EH (cell line): ENCODE data around the gene PPP1R18.
A peak's percentile ranks its signal among the peaks of the same experiment; 100 is the strongest.

Experiments
- DNase-seq: peaks from one replicate; pipeline ENCODE4 v3.0.0-alpha.2; 2015; ENCODE audit warnings: low read depth

The PPP1R18 gene

DNA sequence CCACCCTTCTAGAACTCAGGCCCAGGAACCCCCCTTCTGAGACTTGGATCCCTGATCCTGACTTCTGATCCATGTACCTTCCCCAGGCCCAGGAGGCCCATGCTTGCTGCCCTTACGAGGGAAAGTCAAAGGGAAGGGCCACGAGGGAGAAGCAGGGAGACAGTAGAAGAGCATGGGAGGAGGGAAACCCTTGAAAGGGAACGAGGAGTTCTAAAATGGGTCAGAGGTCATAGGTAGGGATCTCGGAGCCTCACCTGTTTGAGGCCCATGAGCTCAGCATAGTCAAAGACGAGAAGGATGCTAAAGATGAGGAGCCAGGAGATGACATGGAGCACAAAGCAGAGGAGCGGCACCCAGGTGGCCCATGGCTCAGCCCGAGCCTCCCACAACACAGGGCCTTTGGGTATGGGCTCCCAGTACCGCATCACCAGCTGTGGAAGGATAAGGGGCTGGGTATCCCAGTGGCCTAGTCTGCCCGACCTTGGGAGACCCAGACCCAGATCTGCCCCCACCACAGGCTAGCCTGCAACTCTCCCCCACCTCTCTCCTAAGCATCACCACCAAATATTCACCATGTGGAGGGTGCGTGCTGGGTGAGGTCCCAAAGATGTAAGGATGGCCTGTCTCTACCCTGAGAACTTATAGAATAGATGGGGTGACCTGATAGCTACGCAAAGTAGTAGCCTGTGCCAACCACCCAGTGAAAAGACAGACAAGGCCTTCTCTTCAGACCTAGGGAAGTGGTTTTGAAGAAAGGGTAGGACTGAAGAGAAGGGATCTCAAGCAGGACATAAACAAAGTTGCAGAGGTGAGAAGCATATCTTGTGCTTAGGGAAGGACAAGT is 2.8 kb upstream of the PPP1R18 start:
- DNase-seq: no peak

DNA sequence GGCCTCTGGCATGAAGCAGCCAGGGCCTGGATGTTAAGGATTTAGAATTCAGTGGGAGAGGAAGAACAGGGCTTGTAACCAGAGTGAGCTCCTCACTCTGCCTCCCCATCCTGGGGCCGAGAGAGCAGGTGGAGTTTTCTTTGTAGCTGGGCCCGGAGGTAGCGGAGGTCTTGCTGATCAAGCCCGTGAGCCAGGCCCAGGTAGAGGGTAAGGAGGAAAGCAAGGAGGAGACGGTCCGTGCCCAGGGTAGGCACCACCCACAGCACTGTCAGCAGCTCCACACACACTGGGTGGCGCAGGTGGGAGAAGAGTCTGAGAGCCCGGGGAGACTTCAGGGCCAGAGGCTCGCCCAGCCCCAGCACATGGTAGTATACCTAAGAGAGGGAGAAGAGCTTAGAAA is 2.1 kb upstream of the PPP1R18 start:
- DNase-seq: no peak

DNA sequence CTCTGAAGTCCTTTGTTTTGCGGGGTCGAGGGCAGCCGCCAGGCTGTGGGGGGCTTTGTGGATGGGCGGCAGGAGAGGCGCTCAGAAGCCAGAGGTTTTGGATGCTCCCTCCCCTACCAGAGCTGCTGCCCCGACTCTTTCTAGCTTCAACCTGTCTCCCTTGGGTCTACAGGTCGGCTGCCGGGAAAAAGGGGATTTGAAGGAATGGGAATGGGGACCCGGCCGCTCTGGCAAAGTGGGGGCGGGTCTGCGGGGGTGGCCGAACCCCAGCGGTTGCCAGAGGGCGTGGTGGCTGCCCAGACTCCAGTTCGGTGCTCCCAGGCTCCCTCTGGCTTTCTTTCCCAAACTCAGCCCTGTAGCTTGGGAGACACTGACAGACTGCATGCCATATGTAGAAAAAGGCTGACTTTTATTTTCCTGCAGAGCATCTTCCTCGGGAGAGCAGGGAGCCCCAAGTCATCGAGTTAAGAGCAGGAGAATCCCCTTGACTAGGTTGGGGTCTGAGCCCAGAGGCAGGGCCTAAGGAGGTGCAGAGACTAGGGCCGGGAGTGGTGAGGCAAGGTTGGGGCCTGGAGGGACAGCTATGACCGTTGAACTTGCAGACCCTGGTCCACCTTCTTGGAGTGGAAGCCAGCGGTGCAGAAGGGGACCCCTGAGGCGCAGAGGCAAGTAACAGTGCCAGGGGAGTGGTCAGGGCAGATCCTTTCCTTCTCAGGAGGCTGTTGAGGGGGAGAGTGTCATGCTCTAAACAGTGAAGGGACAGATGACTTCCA is 1.4 kb upstream of the PPP1R18 start:
- DNase-seq: peak; percentile 55

DNA sequence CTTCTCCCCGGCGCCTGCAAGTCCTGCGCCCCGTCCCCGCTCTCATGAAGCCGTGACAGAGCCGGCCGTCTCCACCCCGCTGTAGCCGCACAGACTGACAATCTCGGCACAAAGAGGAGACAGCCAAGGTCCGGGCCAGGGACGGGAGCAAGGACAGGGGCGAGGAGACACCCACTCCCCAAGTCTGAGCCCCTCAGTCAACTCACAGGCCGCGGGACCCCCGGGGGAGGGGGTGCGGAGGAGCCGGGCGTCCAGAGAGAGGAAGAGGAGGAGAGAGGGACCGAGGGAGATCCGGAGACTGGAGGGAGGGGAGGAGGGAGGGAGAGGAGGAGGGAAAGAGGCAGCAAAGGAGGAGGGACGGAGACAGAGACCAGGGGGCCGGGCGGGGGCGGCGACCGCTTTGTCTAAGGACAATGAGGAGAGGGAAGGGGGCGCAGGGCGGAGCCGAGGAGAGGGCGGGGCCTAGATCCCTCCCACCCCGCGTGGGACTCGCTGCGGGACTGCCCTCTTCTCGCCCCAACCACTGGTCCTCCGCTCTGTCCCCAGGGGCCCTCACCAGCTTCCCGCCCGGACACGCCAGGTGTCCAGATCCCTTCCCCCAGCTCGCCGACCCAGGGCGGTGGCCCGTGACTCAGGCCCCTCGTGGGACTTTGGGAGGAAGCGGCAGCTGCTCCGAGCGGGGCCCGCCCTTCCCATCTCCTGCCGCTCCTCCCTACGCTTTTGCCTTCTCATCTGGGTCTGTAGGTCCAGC is 638 bp upstream of the PPP1R18 start:
- DNase-seq: peak; percentile 97

DNA sequence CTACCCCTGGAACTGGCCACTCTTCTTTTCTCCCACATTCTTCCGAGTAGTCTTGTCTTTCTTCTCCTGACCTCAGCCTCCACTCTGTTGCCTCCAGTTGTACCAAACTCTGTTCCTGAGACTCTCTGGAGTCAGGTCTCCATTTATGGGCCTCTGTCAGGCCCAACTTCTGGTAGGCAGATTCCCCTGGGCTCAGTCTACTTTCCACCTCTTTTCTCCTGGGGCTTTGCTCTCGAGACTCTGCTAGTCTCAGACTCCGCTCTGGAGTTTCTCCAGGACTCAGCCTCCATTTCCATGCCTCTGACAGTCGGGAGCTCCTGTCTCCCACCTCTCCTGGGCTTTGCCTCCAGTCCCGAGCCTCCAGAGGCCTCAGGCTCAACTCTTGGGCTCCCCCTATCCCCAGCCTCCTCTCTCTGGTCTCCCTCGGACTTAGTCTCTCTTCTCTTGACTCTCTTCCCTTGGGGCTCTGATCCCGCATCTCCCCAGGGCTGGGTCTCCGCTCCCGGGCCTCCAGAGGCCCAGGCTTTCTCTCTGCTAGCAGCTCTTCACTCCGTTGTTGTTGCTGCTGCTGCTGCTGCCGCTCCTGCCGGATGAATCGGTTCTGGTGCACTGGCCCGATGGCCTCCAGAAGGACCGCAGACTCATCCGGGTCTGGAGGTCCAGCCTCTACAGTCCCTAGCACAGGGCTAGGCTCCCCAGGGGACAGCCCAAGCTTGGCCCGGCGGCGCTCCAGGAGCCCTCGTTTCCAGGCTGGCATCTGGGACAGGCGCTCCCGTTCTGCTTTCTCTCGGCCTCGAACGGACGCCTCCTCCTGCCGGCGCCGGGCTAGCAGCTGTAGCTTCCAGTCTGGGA is 1.1 kb downstream of the PPP1R18 start:
- DNase-seq: peak; percentile 49

DNA sequence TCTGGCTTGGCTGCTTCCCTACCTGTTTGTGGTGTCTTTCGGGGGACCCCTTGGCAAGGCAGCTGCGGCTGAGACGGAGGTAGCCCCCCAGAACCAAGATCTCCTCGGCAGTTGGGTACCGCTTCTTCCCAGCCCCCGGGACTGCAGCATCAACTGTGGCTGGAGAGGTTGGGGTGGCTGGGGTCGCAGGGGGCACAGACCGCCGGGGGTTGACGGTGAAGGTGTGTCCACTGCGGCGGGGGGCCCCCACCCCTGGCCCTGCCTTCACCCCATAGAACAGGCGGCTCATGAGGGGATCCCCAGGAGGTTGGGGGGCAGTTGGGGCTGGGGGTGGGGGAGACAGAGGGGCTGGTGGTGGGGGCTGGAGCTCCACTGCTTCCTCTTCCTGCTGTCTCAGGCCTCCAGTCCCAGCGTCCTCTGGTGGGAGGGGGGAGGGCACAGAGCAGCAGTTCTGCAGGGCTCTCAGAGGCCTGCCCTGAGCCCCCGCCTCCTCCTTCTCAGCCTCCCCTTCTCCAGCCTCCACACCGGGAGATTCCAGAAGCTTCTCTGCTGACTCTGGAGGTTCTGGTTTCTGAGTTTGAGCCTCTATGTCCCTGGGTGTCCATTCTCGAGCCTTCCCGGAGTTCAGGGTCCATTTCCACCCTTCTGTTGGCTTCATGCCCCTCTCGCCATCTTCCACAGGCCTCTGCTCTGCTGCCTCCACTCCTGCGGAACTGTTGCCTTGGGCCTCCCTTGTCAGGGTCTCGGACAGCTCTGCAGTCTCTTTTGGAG is 1.9 kb downstream of the PPP1R18 start:
- peak; percentile 68 for DNase-seq

DNA sequence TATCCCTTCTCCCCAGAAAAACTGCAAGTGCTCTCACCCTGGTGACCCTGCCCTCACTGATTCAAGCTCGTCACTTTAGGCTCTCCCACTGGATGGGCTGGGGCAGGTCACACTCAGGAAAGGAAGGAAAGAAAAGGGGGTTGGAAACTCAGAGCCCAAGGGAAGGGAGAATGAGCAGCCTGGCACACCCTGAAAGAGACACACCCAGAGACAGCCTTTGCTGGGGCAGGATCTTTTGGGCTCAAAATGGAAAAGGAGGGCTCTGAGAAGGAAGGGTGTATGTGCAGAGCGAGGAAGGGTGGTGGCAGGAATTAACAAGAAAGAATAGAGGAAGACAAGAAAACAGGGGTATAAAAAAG is 2.5 kb downstream of the PPP1R18 start:
- no peak for DNase-seq

DNA sequence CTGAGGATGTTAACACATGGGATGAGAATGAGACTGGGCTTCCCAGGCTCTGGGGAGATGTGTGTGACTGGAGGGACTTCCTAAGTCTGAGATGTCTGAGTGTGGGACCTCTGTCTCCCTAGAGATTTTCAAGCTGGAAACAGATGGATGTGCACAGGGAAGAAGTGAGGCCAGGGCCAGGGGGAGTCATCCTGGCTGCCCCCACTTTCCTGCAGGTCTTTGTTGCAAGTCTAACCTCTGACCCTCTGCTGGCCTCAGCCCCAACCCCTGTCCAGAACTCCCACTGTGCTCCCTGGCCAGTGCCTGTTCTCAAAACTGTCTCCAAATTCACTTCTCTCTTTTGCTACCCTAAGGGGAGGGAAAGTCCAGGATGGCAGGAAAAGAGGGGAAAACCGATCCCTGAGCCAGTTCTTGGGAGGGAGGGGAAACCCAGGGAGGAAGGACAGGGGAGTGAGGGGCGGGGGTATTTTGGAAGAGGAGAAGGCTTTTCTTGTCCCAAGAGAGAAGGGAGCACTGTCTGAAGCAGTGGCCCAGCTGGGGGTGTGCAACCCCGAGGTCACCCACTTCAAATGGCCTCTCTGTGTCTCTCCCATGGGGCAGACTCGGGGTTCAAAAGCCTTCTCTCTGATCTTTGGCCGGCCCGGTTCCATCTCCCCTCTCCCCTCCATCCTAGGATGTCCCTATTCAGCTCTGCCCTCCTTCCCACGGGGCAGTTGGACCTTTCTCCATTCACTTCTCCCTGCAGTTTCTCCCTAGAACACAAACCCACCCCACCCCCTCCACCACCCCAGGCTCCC is 3.1 kb downstream of the PPP1R18 start:
- DNase-seq: no peak

DNA sequence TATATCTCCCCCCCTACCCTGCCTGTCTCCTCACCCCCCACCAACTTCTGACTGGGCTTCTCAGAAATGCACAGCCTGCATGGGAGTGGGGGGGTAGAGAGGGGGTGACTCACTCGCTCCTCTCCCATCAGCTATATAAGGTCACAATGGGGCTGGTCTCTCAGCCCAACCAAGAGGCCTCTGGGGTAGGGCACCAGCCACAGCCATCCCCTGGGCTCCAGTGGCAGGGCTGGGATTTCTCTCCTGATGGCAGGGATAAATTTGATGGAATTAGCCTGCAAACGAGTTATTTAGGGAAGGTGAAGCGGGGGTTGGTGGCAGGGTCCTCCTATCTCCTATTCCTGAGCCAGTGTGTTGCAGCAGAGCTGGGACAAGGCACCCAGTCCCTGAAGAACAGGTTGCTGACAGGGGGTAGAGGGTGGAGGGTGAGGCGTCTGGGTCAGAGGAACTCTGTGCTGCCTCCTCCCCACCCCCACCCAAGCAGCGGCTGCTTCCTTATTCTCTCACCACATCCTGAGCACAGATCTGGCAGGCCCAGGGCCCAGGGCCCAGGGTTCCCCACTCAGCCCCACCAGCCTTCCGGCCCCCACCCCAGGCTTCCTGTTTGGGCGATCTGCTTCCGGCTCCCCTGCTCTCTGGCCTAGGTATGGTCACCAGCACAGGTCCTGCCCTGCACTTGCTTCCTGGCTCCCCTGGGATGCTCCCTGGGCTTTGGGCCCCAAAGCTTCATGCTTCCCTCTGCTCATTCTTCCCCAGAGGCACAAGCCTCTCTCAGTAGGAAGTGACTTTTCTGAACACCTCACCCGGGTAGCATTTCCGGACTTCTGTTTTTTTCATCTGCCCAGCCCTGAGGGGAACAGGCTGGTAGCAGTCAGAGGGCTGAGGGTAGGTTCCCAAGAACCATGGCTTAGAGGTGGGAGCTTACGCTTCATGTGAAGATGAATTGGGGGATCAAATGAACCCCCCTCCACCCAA is 4.0 kb downstream of the PPP1R18 start:
- DNase-seq: peak; percentile 95

DNA sequence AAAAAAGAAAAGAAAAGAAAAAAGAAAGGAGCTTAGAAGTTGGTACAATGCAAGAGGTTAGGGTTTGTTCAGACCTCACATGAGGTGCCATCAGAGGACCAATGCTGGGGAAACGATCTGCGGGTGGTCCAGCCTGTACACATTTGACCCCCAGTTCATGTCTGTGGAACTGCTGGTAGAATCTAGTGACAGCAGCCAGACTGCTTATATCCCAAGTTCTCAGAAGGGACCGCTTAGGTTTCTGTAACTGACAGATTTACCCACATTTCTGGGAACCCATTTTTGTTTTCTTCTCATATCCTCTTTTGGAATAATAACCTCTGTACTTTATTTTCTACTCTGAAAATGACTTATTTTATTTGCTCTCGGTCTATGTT is 4.7 kb downstream of the PPP1R18 start:
- no peak for DNase-seq

DNA sequence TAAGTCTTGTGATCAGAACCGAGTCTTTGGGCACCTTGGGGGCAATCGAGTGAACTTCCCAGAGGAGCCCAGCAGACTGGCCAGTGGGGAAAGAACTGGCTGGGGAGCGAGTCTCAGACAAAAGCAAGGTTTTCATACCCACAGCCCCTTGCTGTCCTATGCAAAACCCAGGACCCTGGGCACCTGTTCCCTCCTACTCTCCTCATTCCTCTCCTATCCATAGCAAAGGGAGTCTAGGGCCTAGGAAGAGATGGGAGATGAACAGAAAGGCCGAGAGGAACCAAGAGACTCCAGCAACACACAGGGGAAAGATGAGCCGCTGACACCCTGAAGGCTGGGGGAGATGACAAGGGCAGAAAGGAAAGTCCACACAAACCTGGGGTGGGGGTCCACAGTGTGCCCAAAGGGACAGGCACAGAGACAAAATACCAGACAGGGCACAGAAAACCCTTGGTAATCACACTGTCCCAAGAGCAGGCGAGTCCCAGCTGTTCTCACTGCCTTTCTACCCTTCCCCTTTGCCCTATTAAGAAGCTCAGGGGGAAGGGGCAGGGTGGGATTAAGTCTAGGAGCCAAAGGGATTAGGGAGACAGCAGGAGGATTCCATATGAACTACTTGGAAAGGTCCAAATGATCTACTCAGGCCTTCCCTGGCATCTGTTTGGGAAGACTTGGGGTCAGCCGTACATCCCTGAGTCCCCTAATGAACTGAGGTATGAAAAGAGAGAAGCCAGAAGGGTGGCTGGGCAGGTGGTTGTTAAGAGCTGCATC is 6.5 kb downstream of the PPP1R18 start:
- DNase-seq: no peak

DNA sequence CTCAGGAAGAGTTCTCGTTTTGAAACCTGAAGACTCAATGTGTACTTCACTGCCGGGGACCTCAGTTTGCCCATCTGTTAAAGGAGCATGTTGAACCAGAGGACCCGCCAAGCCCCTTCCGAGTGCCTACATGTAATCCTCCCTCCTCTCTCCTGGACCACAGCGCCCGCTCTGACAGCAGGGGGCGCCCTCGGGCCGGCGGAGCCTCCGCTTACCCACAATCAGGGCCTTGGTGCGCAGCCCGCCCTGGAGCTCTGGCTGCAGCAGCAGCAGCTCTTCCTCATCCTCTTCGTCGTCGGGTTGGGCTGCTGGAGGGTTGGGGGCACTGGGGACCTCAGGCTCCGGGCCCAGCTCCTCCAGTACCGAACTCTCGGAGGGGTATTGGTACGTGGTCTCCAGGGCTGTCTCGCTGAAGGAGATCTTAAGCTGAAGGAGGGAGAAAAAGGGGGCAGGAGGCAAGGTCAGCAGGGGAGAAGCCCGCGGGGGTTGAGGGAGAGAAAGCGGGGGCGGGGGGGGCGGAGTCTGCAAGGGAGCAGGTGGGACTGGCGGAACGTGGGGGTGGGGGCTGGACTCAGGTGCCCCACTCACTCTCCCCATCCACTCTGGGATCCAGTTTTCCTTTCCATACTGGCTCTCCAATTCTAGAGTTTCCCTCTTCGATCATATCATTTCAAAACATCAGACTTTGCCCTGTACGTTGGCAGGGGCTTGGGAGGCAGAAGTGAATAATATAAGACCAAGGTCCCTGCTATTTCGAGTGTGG is 7.3 kb downstream of the PPP1R18 start:
- DNase-seq: peak; percentile 78

DNA sequence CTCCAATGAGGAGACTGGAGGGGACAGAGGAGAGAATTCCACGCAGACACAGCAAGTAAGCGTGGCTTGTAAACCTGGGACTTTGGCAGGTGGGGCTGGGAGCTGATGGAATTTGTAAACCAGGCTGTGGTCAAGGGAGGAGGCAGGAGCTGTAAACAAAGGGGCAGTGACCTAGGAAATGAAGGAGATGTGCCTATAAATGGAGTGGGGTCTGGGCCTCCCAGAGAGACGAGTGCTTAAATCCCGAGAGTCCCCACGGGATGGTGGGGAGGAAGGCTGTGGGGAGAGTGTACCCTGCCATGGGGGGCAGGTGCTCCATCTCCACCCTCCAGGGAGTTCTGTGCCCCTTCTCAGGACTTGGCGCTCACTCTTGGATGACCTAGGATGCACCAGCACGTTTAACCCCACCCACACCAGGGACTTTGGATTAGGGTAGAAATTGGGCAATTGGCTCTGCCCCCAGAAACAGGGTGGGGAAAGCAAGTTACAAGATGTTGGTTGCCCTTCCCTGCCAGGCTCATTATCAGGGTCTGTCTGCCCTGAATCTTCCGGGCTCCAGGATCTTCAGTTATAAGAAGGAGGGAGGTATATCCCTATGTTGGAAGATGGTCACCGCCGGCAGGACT is 9.7 kb downstream of the PPP1R18 start:
- no peak for DNase-seq

DNA sequence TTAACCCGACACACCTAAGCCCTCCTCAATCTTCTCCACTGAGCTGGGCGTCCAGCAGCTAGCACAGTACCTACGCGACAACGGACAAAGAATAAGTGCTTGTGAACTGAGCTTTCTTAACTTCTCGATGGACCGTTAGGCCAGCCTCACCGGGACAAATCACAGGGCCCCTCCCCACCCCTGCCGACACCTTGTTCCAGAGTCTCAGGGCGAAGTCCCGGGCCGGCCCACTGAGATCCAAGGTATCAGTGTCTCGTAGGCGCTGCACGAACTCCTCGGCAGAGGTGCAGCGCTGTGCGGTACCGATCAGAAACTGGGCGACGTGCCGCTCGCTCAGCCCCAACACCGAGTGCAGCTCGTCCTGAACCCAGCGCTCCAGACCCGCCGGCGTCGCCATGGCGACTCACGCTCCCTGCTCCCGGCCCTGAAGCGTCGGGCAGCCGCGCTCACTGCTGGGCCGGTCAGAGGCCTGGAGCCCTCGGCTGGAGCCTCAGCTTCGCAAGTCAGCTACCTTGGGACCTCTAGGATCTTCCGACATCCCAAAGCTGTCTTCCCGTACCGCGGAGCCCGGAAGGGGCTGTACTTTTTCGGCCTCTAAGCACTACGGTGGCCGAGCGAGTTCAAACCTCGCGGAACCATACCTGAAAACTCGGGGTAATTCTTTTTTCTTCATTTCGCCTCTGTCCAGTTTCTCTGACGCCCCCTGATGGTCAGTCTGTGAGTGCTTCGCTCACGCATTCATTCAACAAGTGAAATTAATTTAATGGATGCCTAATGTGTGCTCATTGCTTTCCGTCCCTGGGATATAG is 13.8 kb downstream of the PPP1R18 start, which contains the start of gene DHX16:
Gene DHX16, minus strand, starts transcription at position 562 of the 809 bp plus-strand sequence. Its CDS starts 165 bp downstream, at position 397.
- DNase-seq: peak; percentile 97

DNA sequence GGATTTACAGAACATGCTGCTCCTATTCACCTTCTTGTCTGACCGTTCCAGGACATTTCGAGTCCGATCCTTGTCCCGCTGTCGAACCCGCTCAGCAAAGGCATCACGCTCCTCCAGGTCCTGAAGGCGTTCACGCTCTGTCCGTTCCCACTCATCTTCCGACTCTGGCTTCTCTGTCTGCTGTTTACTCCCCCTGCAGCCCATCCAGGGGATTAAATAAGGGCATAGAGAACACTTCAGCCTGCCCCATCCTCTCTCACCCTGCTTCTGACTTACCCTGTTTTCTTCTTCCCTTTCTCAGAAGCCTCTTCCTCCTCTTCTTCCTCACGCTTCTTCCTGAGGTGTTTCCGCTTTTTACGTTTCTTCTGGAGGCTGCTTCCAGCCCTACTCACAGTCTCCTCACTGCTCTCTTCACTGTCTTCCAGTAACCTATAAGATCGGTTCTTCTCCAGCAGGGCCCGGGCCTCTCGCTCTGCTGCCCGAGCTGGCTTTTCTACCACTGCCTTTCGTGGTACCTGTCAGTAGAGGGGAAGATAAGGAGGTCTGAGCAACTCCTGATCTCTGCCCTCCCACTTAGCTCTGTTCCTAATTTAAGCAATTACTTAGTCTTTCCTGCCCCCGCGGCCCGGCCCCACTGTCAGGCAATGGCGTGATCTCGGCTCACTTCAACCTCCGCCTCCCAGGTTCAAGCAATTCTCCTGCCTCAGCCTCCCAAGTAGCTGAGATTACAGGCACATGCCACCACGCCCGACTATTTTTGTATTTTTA is 15.5 kb downstream of the PPP1R18 start:
- no peak for DNase-seq
